Ishikawa (cell line): ENCODE data around the gene MYDGF.

Experiments
- CEBPB ChIP-seq: IDR thresholded peaks from 2 replicates; pipeline ENCODE4 v1.6.1; 2012
- EGR1 ChIP-seq: IDR thresholded peaks from 2 replicates; pipeline ENCODE4 v1.6.1; 2012
- EP300 ChIP-seq: IDR thresholded peaks from 2 replicates; pipeline ENCODE4 v1.6.1; 2012; ENCODE audit warnings: borderline replicate concordance
- FOXM1 ChIP-seq: IDR thresholded peaks from 2 replicates; pipeline ENCODE4 v1.6.1; 2012; ENCODE audit warnings: low read depth, borderline replicate concordance
- MAX ChIP-seq: IDR thresholded peaks from 2 replicates; pipeline ENCODE4 v1.6.1; 2012
- NFIC ChIP-seq: IDR thresholded peaks from 2 replicates; pipeline ENCODE4 v1.6.1; 2012
- RAD21 ChIP-seq: IDR thresholded peaks from 2 replicates; pipeline ENCODE4 v1.6.1; 2012; ENCODE audit warnings: low read depth
- REST ChIP-seq: IDR thresholded peaks from 2 replicates; pipeline ENCODE4 v1.6.1; 2012; ENCODE audit warnings: low read depth, mild to moderate bottlenecking
- TAF1 ChIP-seq: IDR thresholded peaks from 2 replicates; pipeline ENCODE4 v1.6.1; 2012; ENCODE audit warnings: low read depth, mild to moderate bottlenecking
- TCF12 ChIP-seq: IDR thresholded peaks from 2 replicates; pipeline ENCODE4 v1.6.1; 2012; ENCODE audit warnings: low read depth
- USF1 ChIP-seq: IDR thresholded peaks from 2 replicates; pipeline ENCODE4 v1.6.1; 2012
- ZBTB7A ChIP-seq: IDR thresholded peaks from 2 replicates; pipeline ENCODE4 v1.6.1; 2012; ENCODE audit warnings: low read depth

- no peak for TF ChIP-seq USF1
- no peak for TF ChIP-seq ZBTB7A
- no peak for TF ChIP-seq MAX
- no peak for TF ChIP-seq CEBPB
- TF ChIP-seq FOXM1, result no peak
- TF ChIP-seq TAF1, result no peak
- TF ChIP-seq EP300, result no peak
- TF ChIP-seq NFIC, result no peak
- no peak for TF ChIP-seq RAD21
- TF ChIP-seq REST, result no peak
- no peak for TF ChIP-seq EGR1
- no peak for TF ChIP-seq TCF12
These were observed 7.3 kb downstream of the MYDGF start for GRCh38 chr19:4662812-4663211.
